Urothelium cell line (cell line): ENCODE measurements around the gene NANP.
"Not testable (repeated sequence)": the region's sequence is repeated elsewhere in the genome, so short reads cannot be mapped to it uniquely, and the experiment has no call there.

ENCODE experiments used
- DNase-seq: peaks from one replicate; pipeline ENCODE4 v3.0.0; 2011; ENCODE audit warnings: low spot score, mixed read lengths
- FAIRE-seq: peaks from 2 replicates; lab custom pipeline; 2011; peaks lifted over from hg19 to GRCh38; lab: Jason Lieb, UNC

Gene NANP

DNA sequence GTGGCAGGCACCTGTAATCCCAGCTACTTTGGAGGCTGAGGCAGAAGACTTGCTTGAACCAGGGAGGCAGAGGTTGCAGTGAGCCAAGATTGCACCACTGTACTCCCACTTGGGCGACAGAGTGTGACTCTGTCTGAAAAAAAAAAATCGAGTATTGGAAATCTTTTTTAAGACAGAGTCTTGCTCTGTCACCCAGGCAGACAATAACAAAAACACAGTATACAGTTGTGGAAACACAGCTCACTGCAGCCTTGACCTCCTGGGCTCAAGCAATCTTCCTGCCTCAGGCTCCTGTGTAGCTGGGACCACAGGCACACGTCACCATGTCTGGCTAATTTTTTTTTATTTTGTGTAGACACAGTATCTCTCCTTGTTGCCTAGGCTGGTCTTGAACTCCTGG lies 15.0 kb downstream of the NANP start:
- no peak for FAIRE-seq

DNA sequence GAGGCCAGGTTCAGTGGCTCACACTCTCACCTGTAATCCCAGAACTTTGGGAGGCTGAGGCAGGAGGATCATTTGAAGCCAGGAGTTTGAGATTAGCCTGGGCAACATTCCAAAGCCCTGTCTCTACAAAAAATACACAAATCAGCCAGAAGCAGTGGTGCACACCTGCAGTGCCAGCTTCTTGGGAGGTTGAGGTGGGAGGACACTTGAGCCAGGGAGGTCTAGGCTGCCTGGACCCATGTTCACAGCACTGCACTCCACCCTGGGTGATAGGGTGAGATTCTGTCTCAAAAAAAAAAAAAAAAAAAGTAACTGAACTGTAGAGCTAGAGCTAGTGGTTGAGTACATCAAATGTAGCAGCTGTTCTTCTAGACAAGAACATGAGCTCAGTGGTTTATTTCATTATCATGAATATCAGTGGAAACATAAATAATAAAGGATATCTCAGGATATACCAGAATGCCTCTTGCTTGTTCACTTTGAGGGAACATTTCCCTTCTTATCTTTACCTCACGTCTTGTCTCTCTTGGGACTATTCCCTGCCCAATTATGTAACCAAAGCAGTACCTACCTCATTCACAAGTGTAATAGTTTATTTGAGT lies 17.6 kb downstream of the NANP start:
- FAIRE-seq (no peak), DNase-seq (no peak)

More for the DNA sequence above, 15.0 kb downstream of the NANP start:
- DNase-seq, result no peak

DNA sequence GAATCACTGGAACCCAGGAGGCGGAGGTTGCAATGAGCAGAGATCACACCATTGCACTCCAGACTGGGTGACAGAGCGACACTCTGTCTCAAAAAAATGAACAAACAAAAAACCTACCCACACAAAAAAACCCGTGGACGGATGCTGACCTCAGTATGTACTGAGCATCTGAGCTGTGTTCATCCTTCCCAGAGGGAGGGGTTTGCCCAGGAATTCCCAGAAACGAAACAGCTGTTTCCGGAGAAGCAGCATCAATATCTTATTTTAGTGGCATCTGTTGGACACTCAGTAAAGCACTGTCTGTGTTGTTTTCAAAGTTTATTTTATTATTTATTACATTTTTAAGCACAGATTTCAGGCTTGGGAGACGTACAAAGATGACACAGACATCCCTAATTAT lies 18.7 kb downstream of the NANP start:
- no peak for FAIRE-seq
- no peak for DNase-seq

DNA sequence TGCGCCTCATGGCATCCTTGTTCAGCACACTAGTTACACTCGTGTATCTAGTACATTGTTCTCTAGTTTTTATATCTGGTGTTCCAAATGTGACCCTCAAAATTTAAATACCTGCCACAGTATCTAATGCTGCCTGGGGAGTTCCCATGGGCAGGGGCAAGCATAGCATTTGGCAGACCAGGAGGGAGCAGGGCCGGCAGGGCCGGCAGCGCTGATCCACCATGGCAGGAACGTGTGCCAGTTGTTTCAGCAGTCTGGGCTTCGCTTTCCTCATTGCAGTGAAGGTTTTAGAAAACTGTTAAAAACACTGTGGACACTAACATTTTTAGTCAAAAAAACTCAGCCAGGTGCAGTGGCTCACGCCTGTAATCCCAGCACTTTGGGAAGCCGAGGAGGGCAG lies 19.2 kb downstream of the NANP start:
- FAIRE-seq, result no peak

DNA sequence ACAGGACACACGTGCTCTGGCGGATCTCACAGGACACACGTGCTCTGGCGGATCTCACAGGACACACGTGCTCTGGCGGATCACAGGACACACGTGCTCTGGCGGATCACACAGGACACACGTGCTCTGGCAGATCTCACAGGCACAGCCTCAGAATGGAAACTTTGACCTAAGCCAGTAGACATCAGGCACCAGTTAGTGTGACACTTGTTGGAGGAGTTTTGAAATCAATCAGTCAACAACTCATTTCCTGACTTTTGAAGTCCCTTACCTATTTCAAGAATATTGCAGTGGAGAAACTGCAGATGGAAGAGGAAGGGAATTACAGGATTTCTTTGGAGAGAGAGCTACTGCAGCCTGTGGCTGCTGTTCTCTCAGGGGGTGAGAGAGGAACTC lies 20.9 kb downstream of the NANP start:
- not testable (repeated sequence) for DNase-seq, FAIRE-seq

More for the DNA sequence above, 19.2 kb downstream of the NANP start:
- no peak for DNase-seq

DNA sequence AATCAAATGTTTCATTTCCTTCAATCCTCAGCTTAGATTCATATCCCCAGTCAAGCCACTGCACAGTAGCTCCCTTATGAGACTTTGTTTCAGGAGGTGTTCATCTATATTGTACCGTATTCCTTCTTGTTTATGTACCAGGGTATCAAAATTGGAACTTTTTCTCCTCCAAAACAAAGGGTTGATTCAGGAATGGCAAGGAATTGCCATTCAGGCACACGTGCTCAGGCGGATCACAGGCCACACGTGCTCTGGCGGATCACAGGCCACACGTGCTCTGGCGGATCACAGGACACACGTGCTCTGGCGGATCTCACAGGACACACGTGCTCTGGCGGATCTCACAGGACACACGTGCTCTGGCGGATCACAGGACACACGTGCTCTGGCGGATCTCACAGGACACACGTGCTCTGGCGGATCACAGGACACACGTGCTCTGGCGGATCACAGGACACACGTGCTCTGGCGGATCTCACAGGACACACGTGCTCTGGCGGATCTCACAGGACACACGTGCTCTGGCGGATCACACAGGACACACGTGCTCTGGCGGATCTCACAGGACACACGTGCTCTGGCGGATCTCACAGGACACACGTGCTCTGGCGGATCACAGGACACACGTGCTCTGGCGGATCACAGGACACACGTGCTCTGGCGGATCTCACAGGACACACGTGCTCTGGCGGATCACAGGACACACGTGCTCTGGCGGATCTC lies 21.5 kb downstream of the NANP start:
- not testable (repeated sequence) for DNase-seq, FAIRE-seq

DNA sequence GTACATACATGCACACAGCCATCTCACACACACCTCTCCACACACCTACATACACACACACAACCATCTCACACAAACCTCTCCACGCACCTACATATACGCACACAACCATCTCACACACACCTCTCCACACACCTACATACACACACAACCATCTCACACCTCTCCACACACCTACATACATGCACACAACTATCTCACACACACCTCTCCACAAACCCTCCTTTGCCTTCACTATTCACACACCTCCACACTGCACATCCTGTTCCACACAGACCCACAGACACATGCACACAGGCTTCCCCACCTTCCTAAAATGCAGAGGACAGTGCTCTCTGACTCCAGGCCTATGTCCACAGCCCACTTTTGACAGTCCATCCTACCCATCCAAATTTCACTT lies 22.2 kb downstream of the NANP start:
- no peak for DNase-seq
- FAIRE-seq, result peak; percentile 97

DNA sequence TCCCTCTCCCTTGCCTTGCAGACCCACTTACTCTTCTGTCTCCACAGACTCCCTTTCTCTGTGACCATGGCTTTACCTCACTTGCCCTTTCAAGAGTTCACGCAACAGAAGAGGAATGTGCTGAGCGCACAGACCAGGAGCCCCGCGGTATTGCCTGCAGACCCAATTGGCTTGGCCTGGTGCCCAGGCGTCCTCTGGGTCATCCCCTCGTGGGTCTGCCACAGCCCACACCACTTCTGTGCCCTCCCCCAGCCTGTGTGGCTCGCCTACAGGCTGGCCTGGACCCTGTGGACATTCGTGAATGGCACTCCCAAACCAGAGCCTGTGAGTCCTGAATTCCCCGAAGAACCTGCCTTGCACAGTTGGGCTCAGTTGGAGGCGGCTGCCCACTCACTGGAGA lies 23.2 kb downstream of the NANP start:
- DNase-seq (peak; percentile 25), FAIRE-seq (no peak)

DNA sequence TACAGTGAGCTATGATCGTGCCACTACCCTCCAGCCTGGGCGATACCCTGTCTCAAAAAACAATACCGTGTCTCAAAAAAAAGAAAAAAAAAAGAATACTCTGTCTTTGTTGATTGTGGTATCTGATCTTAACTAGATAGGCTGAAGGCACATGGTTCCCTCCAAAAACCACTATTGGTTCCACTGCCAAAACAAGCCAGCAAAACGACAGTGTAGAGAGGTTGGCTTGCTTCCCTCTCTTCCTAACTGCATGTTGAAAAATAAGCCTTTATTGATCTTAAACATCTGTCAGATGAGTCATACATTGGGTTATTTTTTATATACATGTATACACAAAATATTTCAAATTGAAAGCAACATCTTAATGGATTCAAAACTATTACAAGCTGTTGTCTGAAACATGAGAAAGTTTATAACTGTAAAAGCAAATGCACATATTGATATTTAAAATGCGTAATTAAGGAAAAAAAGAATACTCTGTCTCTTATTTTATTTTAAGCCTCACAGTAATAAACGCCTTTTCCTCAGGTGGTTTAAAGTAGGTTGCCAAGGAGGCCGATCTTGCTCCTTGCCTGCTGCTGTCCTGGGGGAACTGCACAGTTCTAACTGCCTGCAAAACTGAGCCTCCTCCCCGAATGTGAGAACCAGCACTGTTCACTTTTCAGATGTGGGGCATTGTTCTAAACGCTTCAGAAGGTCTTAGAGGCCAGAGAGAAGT lies 31.5 kb downstream of the NANP start:
- FAIRE-seq (no peak), DNase-seq (no peak)

DNA sequence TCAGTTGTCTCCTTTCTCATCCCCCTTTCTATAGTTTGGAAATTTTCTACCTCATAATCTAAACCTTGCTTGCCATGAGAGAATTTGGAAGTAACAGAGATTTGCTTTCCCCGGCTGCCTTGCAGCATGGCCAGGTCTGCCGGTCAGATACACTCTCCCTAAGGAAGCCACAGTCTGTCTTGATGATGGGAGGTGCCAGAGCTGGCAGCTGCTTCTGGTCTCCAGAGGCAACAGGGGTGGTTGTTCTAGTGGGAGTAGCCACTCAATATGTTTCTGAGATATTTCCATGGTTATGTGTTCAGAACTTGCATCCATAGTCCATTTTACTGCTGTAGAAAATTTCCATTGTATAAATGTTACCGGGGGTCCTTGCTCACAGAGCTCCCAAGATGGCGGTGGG lies 33.0 kb downstream of the NANP start:
- FAIRE-seq, DNase-seq: not testable (repeated sequence)

DNA sequence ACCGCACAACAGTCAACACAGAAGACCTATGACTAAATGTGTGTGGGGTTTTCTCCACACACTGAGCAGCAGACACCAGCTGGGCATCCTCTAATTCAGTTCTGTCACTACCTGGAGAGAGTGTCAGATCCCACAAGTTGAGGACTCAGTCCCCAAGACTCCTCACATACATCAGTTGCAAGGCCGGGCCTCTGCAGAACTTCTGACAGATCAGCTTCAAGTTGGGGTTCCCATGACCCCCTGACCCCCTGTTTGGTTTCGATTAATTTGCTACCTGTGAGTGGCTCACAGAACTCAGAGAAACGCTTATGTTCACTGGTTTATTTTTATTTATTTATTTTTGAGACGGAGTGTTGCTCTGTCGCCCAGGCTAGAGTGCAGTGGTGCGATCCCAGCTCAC lies 35.3 kb downstream of the NANP start:
- no peak for DNase-seq
- FAIRE-seq, result no peak

DNA sequence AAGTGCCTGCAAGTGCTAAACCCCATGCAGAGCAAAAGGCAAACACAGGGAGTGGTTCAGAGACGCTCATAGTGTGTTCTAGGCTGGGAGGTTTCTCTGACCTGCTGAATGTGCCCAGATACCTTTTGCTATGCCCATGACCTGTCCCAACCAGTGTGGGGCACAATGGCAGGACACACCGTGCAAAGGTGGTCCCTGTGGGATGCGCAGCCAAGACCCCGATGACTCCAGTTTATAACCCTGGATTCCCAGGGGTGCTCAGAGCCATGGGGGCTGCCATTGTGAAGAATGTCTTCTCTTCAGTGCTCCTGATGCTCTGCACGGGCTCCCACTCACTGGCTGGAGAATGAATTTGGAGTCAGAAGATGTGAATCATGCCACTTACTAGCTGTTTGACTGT lies 36.3 kb downstream of the NANP start:
- no peak for FAIRE-seq
- DNase-seq, result no peak

DNA sequence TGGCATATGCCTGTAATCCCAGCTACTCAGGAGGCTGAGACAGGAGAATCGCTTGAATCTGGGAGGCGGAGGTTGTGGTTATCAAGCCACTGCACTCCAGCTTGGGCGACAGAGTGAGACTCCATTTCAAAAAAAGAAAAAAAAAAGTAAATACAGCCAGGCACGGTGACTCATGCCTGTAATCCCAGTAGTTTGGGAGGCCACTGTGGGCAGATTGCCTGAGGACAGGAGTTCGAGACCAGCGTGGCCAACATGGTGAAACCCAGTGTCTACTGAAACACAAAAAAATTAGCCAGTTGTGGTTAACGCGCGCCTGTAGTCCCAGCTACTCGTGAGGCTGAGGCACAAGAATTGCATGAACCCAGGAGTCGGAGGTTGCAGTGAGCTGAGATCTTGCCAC lies 36.9 kb downstream of the NANP start:
- no peak for FAIRE-seq
- DNase-seq, result no peak

DNA sequence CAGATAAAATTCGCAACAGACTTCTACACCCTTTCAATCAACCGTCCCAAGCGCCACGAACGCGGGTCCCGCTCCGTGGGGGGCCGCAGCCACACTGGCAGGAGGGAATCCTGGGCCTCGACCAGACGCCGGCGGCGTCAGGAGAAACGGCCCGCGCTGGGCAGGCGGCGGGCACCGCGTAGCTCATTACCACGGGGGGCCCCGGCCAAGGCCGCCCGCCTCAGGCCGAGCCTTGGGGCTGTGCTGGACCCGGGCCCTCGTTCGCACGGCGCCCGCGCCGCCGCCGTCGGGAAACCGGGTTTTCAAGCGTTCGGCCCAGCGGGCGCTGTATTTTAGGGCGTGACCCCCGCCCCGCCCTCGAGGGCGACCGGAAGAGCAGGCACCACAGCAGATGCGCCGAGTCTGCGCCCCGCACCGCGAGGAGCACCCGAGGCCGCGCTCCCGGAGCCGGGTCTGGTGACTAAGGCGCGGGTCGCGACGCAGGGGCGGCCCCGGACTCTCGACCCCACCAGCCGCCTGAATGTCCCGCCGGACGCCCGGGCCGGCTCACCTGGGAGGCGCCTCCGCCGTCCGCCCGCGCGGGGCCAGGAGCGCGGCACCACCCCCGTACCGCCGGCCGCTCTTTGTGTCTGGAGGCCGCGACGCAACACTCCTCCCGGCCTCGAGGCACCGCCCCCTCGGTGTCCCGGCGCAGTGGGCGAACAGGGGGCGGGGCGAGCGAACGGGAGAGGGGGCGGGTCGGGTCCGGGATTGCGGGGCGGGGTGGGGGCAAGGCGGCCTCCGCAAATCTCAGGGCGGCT lies 38.7 kb downstream of the NANP start, which contains the start of gene NINL:
Gene NINL (minus strand): TSS at position 627 of the 800 bp plus-strand sequence. CDS start 58,944 bp downstream, outside the sequence.
- DNase-seq (peak; percentile 91), FAIRE-seq (peak; percentile 84)

DNA sequence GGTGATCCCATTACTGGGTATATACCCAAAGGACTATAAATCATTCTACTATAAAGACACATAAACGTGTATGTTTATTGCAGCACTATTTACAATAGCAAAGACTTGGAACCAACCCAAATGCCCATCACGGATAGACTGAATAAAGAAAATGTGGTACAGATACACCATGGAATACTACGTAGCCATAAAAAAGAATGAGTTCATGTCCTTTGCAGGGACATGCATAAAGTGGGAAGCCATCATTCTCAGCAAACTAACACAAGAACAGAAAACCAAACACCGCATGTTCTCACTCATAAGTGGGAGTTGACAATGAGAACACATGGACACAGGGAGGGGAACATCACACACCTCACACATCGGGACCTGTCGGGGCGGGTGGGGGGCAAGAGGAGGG lies 40.2 kb downstream of the NANP start:
- not testable (repeated sequence) for FAIRE-seq

DNA sequence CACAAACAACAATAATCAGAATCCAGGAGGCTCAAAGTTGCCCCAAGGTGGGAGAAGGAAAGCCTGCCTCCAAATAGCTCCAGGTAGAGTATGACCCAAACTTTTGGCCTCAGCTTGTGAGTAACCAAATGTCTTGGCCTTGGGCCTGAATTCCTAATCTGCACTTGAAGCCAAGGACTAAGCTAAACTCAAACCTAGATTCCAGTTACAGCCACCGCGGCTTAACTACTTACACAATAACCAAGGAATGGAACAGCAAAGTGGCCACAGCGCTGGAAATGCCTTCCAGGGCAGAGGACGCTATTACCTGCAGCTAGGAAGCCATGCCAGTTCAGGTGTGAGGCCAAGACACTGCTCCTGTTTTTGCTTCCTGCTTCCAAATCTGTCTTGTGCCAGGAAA lies 43.1 kb downstream of the NANP start:
- no peak for FAIRE-seq

More for the DNA sequence above, 40.2 kb downstream of the NANP start:
- DNase-seq, result not testable (repeated sequence)

DNA sequence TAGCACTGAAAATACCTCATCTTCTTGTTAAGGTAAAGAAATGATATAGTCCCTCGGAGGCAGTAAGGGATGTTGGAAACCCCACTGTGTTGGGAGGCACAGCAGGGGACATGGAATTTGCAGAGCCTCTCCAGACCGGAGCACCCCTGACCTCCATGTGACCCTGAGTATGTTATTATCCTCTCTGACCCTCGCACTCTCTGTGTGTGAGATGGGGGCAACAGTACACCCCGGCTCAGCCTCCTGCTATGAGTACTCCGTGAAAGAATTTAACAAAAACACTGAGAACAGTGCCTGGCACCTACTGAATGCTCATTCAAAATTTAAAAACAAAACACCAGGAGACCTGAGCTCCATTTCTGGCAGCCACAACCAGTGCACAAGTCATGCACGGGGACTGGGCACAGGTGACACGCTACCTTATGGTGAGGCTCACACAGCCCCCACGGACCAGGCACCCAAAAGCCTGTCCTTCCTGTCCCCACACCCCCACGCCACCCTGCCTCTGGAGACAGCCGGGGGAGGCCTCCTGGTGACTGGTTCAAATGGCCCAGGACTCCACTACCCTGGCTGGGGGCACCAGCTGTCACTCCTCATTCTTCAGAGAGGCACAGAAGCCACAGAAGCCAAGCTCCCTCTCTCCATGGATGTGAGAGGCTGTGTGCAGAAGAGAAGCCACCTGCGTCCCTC lies 44.6 kb downstream of the NANP start:
- DNase-seq, result no peak
- FAIRE-seq, result no peak

More for the DNA sequence above, 43.1 kb downstream of the NANP start:
- DNase-seq, result no peak

DNA sequence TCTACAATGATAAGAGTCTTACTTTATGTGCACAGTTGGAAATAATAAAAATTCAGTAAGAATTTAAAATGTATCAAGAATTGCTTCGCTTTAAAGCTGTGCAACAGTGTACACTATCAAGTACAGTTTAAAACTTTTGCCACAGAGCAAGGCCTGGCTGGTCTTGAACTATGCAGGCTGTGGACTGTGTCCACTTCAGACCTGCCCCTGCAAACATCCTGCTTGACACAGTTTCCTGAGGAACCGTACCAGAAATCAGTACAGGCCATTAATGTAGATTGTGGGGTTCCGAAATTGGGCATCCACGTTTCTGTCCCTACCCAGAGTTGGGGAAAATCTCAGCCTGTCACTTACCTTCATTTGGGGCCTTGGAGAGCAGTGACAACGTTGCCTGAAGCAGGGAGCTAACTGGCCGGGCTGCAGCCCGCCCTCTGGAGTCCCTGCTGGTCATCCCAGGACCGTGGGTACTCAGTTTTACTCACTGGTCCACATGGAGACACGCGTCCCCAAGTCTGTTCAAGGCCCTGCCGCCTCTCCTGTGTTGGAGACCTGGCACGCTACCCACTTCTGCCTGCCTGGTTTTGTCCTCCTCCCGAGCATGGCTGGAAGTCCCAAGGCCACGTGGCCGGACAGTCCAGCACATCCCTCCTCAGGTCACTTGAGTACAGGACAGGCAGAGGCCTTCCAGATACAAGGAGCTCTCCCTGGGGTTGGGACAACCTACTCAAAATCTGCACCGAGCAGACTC lies 46.9 kb downstream of the NANP start:
- no peak for DNase-seq
- FAIRE-seq, result no peak

DNA sequence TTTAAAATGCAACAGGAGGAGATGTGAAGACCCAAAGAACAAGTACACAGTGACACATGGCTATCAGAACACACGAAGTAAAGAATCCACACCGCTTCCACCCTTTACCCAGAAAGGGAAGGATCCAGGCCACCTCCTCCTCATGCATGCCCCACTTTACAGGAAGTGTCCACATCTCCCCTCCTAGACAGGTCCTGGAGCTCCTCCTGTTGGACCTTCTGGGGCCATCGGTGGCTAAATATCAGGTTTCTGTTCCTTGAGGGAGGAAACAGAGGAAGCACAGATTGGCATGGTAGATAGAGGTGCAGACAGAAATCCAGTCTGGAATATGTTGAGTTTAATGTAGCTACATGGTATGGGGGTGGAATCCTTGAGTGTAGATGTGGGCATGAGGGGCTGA lies 49.4 kb downstream of the NANP start:
- FAIRE-seq, result no peak
- DNase-seq, result no peak
